Measurements from ENCODE around the gene WDR45. TPM values are rescaled to one million over a fixed set of nuclear protein-coding genes. Genes with fewer than 3 reads are reported as not detected.
"Not testable (repeated sequence)": the region's sequence is repeated elsewhere in the genome, so short reads cannot be mapped to it uniquely, and the experiment has no call there.

Gene WDR45
- 26.2 and 27.9 TPM in 2 replicates for total RNA-seq

DNA sequence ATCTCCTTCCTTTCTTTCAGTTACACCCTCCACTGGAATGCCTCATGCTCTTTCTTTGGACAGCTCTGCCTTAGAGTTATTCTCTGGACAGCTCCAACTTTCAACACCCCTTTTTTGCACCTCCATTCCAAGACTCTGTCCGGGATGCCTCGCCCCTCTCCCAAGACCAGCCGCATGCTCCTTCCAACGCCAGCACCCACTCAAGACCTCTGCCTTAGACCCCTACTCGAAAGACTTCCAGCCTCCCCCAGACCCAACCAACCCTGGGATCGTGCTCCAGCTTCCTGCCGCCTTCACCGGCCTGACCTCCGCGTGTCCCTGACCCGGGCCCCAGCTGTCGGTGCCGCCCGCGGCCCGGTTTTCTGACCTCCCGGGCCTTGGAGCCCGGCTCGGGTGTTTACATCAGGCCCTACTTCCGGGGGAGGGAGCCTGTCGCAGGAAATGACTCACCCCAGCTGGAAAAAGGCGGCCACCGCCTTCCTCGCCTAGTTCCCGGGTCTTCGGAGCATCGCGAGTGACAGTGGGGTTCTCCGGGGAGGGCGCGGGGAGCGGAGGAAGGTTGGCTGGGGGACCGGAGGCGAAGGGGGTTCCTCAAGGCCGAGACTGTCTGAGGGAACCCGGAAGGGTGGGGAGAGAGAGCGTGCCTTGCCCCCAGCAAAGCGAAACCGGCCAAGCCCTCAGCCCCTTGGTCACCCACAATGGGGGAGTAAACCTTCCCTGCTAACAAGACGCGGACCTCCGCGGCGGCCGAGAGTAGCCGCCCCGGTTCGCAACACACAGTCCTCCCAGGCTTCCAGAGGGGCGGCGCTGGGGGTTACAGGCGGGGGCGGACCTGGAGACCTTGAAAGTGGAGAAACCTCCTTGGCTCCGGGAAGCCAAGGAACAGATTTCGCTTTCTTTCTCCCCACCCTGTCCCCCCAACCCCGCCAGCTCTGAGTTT, at the start of gene WDR45:
Gene WDR45, minus strand, starts transcription at position 399 of the 940 bp plus-strand sequence. CDS start 1,792 bp downstream, outside the sequence.
- peak; percentile 73 for DNase-seq

DNA sequence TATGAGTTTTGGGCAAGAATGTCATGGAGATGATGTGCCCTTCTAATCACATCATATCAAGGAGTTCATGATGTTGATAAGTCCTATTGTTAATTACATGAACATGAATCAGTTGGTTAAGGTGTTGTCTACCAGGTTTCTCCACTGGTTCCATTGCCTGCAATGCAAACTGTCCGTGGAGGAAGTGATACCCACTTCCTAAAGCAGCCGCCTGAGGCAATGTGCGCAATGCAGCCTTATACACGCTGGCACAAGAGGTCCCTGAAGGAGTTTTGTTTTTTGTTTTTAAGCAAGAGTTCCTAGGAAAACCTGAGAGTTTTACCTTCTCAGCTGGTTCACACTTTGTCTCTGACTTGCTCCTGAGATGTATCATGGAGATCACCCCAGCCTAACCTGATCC, 49.7 kb upstream of the WDR45 start:
- DNase-seq = no peak

DNA sequence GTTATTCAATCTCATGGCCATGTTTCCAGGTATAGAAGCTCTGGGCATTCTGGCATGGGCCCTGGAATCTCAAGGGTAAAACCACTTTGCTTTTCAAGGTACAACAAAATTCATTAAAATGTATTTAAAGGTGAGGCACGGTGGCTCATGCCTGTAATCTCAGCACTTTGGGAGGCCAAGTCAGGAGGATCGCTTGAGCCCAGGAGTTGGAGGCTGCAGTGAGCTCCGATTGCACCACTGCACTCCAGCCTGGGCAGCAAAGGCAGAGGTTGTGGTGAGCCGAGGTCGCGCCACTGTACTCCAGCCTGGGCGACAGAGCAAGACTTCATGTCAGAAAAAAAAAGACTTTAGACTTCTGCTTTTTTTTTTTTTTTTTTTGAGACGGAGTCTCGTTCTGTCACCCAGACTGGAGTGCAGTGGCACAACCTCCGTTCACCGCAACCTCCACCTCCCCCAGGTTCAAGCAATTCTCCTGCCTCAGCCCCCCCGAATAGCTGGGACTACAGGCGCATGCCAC, 48.1 kb upstream of the WDR45 start:
- not testable (repeated sequence) for DNase-seq

DNA sequence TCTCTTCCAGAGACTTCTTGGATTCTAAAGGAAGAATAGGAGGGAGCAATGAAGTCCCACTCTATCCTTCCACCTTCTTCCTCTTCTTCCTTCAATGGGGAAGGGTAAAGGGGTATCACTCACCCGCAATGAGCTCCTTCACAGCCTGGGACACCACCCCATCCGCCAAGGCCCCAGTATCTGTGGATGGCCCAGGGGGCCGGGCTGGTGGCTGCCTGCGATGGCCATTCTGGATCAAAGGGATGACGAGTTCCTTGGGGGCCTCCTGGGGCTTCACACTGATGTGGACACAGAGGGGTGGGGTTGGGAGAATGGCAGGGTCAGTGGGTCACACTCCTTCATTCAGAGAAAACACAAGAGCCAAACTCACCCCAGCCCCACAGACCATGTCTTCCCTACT, 42.8 kb upstream of the WDR45 start:
- no peak for DNase-seq

DNA sequence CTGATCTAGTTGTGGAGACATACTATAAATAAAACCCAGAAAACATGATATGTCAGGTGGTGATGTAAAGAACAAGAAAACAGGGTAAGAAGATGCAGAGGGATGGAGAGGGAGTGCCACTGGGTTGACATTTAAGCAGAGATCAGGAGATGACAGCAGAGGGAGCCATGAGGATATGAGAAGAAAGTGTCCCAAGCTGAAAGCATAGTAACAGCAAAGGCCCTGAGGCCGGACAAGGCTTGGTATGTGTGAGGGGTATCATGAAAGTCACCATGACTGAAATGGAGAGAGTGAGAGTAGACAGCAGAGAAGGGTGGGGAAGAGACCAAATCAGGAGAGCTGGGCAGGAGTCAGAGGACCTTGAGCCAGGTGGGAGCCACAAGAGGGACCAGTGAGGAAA, 40.4 kb upstream of the WDR45 start:
- DNase-seq = peak; percentile 20

DNA sequence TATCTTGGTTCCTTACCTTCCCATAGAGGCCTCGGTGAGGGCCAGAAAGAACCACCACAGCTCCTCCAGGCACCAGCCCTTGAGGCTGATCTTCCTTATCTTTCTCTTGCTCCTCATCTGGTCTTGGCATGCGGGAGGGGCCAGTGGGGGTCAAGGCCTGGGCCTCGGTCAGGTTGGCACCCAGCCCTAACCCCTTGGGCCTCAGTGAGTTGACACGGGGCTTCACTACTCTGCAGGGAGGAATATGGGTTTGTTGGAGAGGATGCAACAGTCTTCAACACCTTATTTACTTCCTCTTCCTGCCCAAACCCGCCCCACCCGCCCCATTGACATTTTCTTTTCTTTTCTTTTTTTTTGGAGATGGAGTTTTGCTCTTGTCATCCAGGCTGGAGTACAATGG, 37.9 kb upstream of the WDR45 start:
- DNase-seq = no peak

DNA sequence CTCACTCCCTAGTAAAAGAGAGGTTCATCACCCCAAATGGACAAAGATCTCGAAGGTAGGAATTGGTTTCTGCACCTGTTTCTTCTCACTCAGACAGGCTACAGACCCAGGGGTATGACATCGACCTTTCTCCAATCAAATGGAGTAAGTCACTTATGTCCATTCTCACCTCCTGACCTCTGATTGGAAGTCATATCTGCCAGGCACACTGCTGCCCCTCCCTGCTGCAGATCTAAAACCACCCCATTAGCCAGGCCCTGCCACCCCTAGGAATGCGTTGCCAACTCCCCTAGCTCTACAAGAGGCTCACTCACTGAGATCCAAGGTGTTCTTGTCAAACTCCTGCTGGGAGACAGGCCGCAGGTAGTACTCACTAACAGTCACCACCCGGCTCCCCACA, 37.0 kb upstream of the WDR45 start:
- no peak for DNase-seq

DNA sequence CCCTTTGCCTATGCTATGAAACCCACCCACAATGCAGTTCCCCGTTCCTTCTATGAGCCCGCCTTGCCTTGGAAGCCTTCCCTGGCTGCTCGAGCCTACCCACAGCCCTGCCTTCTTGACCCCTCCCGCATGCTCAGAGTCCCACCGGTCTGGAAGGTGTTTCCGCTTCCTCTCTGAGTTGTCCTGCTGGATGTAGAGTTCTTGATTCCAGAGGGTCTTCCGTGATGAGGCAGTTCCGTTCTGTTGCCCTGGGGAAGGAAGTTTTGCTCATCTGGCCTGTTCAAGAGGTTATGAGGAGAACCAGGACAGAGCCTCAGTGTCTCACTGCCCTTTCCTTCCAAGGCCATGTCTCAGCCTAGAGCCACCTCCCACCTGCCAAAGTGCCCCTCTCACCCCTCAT, 36.4 kb upstream of the WDR45 start:
- peak; percentile 53 for DNase-seq

DNA sequence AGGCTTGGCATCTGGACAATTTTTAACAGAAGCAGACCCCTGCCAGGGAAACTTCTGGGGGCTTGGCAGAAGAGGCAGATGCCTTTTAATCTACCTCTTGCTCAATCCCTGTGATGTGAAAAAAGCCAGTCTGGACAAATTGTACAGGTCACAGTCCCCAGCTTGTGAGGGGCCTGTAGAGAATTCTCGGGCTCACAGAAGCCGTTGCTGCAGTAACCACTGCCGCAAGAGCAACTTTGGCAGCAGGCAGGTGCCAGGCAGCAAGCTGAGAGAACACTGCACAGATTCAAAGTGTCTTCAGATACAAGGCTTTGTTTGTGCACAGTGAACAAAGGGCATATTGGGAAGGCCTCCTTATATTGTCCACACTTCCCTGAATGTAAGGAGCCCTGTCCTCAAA, 32.1 kb upstream of the WDR45 start:
- DNase-seq = no peak

DNA sequence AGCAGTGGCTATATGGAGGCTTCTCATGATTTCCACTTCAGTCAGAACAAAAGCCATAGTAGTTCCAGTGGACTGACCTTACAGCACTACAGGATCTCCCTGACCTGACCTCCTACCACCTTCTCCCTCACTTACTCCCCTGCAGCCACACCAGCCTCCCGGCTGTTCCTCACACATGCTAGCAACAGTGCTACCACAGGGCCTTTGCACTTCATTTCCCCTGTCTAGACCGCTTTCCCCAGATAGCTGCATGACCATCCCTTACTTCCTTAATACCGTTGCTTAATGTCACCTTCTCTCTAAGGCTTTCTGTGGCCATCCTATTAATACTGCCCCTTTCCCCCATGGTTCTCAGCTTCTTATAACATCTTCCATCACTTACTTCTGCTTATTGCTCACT, 30.7 kb upstream of the WDR45 start:
- DNase-seq = no peak

DNA sequence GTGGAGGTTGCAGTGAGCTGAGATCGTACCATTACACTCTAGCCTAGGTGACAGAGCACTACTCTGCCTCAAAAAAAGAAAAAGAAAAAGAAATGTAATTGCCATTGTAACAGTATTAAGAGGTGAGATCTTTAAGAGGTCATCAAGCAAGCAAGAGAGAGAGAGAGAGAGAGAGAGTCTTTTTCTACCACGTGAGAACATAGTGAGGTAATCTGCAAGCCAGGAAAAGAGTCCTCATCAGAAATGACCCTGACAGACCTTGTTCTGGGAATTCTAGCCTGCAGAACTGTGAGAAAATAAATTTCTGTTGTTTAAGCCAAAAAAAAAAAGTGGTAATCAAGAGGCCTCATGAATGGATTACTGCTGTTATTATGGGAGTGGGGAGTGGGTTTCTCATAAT, 29.0 kb upstream of the WDR45 start:
- DNase-seq = peak; percentile 56

DNA sequence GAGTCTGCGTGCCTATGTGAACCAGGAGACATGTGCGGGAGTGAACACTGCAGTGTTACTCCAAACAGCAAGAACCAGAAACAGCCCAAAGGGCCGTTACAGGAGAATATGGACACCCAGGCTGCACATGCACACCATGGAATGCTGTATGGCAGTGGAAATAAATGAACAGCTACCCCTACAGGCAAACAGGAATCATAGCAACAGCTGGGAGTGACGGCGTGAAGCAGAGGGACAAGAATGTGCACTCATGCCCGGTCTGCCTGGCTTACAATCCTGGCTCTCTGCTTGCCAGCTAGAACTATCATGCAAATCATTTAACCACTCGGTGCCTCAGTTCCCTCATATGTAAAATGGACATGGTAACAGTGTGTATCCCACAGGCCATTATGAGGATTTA, 27.2 kb upstream of the WDR45 start:
- DNase-seq = peak; percentile 68

DNA sequence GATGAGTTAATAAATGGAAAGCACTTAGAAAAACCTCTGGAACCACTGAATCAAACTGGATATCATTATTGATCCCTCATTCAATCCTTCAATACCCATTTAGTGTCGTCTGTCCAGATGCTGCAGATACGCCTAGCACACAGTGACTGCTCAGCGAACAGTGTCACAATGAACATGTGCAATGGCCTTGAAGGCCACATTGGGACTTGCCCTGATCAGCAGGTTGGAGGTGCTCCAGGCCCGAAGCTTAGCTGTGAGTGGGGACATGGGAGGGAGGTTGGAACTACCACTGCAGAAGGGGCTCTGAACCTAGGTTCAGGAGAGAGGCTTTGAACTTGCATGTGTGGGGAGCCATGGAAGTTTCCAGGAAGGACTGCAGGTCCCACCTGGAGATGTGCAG, 26.6 kb upstream of the WDR45 start:
- DNase-seq = no peak

DNA sequence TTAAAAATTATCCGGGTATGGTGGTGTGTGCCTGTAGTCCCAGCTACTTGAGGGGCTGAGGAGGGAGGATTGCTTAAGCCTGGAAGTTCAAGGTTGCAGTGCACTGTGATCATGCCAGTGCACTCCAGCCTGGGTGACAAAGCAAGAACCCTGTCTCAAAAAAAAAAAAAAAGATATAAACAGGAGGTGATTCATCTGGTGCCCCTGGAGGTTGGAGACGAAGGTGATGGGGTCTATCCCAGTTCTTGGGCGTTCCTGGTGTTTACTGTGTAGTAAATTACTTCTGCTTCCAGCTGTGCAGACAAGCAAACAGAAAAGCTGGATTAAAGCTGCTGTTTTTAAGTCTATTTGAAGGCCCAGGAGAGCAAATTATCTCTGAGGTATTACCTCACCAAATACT, 23.9 kb upstream of the WDR45 start:
- DNase-seq = no peak

DNA sequence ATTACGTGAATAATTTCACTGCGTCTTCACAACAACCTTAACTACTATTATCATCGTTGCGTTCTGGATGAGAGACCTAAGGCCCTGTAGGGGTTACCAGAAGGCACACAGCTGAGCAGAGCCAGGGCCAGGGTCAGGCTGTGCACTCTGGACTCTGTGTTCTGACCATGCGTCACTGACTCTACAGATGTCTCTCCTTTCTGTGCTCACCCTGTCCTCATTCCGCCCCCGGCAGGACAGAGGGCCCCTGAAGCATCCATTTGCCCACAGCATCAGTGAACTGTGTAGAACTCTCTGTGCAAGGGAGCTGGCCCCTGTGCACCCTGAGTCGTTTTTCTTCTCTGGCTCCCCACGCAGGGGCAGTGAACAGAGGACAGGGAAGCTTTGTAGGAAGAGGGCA, 22.5 kb upstream of the WDR45 start:
- no peak for DNase-seq

DNA sequence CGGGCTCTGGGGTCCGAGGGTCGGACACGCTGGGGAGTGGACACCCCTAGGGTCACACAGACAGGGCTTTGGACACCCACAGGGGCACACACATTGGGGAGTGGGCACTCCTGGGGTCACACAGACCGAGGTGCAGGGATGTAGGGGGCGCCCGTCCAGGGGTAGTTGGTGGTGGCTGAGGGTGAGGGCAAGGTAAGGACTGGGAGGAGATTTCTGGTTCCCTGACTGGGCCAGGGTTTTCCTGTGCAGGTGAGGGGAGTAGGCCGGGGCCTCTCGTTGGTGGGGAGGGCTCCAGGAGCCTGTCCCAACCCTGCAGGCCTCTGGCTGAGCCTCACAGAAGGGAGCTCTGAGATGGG, 21.9 kb upstream of the WDR45 start:
- no peak for DNase-seq

DNA sequence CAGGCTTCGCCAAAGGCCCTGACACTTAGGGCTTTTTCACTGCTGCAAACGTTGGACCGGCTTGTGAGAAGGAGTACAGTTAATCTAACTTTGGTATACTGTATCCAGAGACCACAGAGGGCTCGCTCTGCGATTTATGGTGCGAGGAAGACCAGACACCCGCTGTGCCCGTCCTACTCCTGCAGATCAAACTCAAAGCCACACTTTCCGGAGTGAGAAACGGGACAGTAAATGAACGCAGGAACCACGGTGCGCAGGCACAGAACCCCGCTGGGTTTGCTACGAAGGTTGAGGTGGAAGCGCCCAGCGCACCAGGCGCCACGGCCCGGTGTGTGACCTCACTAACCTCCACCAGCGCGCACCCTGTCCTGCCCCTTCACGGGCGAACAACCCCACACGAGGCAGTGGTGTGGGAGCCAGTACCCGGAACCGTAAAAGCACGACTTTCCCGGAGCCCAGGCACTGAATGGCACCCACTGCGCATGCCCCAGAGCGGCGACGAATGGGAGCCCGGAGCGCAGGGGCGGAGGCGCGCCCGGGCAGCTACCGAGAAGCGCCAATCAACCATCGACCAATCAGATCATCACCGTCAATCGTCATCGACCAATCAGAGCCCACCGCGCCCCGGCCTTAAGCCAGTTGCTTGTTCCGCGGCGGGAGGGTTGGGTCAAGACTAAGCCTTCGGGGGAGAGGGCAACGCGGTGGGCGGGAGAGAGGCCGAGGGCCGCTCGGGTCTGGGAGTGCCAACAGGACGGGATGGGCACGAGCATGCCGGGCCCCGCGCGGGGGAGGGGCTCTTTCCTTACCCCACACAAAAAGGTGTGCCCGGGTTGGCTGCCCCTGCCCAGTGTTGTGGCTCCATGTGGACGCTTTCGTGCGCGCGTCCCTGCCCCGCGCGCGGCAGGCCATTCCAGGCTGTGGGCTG, 21.3 kb upstream of the WDR45 start:
- peak; percentile 95 for DNase-seq

DNA sequence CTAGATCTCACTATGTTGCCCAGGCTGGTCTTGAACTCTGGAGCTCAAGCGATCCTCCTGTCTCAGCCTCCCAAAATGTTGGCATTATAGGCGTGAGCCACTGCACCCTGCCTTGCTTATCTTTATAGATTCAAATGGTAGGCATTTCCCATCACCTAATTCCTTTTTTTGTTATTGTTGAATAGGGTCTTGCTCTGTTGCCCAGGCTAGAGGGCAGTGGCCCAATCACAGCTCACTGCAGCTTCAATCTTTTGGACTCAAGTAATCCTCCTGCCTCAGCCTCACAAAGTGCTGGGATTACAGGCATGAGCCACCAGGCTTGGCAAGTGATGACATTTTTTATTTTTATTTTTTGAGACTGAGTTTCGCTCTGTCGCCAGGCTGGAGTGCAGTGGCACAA, 16.7 kb upstream of the WDR45 start:
- DNase-seq = no peak

DNA sequence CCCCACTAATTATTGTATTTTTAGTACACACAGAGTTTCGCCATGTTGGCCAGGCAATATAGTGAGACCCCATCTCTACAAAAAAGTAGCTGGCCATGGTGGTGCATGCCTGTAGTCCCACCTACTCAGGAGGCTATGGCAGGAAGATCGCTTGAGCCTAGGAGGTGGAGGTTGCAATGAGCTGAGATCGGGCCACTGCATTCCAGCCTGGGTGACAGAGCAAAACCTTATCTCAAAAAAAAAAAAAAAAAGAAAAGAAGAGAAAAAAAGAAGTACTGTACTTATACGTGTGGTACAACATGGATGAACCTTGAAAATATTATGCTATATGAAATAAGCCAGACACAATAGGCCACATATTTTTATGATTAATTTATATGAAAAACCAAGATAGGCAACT, 9.9 kb upstream of the WDR45 start:
- DNase-seq = no peak

DNA sequence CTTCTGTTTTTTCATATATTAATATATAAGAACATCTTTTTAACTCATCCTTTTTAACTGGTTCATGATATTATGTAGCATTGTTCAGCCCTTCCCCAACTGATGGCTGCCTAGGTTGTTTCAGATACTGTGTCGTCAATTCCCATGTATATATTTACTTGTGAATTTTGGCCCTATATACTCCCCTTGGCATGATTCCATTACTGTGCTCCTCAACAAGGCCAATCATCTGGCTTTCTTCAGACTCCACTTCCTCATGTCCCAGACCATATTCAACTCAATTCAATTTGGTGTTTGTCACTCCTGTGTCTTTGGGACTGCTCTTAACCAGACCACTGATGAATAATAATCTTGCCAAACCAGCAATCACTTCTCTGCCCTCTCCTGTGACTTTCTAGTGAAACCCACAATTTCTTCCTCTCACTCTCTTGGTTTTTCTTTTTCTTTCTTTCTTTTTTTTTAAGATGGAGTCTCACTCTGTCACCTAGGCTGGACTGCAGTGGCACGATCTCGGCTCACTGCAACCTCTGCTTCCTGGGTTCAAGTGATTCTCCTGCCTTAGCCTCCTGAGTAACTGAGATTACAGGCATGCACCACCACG, 2.7 kb upstream of the WDR45 start:
- DNase-seq = no peak

DNA sequence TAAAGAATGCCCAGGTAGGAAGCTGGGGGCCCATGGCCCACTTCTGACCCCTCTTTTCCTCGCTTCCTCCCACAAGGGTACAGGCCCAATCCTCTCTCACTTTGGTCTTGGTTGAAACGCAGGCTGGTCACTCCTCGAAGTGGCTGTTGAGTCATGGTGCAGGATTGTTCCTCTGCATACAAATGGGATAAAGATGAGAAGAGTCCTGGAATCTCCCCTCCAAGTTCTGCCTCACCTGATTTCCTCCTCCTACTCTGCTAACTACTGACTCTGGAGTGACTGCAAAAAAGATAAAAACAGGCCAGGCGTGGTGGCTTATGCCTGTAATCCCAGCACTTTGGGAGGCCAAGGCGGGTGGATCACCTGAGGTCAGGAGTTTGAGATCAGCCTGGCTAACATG, 1.7 kb downstream of the WDR45 start:
- no peak for DNase-seq

DNA sequence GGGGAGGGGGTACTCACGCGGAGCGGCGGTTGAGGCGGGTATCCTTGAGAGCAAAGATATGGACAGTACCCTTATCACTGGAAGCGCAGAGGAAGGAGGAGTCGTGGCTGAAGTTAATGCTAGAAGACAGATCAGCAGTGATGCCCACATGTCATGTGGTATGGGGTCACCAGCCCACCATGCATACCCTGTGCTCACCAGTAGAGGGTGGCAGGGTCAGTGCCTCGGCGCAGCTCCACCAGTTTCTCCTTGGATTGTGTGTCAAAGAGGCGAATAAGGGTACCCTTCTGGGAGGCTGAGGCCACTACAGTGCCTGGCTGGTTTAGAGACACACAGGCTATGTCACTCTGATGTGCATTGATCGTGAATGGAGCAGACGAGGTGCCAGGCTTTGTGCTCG, 4.3 kb downstream of the WDR45 start:
- DNase-seq = no peak

Data from dermis blood vessel endothelial cell (primary cell).